Calu3 (cell line): ENCODE data around the gene MRPS14. TPM values are rescaled to one million over a fixed set of nuclear protein-coding genes. Genes with fewer than 3 reads are reported as not detected.

Source experiments
- BruUV-seq: library from RNA; stranded (reverse); fragments of 400-500 nt; replicated peaks from 2 replicates; lab custom pipeline; 2021; lab: Mats Ljungman, UMichigan
- CTCF ChIA-PET: fragments of 300-600 bp; sonication (Branson Sonifier 250); formaldehyde crosslinking; loops from one replicate; lab custom pipeline; 2022; ENCODE audit warnings: antibody characterized with exemption; lab: Charles Lee
- DNase-seq: peaks from one replicate; pipeline ENCODE4 v3.0.0; 2022
- H3K27ac Mint-ChIP-seq: one replicate; pipeline ENCODE4 v1.8.0; 2022; ENCODE audit warnings: mixed read lengths; ENCODE audit not compliant: unreplicated experiment
- H3K27me3 Mint-ChIP-seq: one replicate; pipeline ENCODE4 v1.8.0; 2022; ENCODE audit warnings: mixed read lengths; ENCODE audit not compliant: unreplicated experiment
- H3K36me3 Mint-ChIP-seq: one replicate; pipeline ENCODE4 v1.8.0; 2022; ENCODE audit warnings: mild to moderate bottlenecking, moderate library complexity, mixed read lengths; ENCODE audit not compliant: insufficient read depth, unreplicated experiment
- H3K4me1 Mint-ChIP-seq: one replicate; pipeline ENCODE4 v1.8.0; 2022; ENCODE audit warnings: mild to moderate bottlenecking, low read depth, mixed read lengths; ENCODE audit not compliant: unreplicated experiment
- H3K4me3 Mint-ChIP-seq: one replicate; pipeline ENCODE4 v1.8.0; 2022; ENCODE audit warnings: mild to moderate bottlenecking, low read depth, moderate library complexity, mixed read lengths; ENCODE audit not compliant: unreplicated experiment
- H3K9me3 Mint-ChIP-seq: one replicate; pipeline ENCODE4 v1.8.0; 2022; ENCODE audit warnings: low read depth, mixed read lengths; ENCODE audit not compliant: unreplicated experiment
- CTCF ChIP-seq: fragments of 200-600 bp; IDR thresholded peaks from one replicate; pipeline ENCODE4 v1.8.0; 2022; ENCODE audit warnings: antibody characterized with exemption; ENCODE audit not compliant: unreplicated experiment
- intact Hi-C: fragments of 100-400 bp; cut with micrococcal nuclease; formaldehyde crosslinking; loops from one replicate; pipeline ENCODE4 v1.10.0; 2022; ENCODE audit not compliant: unreplicated experiment
- total RNA-seq: library from RNA; stranded (reverse); gene quantifications from 2 replicates; pipeline ENCODE4 v1.2.3, GENCODE V29; 2022

MRPS14 gene
- total RNA-seq, 1 experiment from 2014 or later = 33.6 TPM

GRCh38 chr1:175043824-175044223 is 20.6 kb upstream of the MRPS14 start:
- Mint-ChIP-seq H3K36me3 (no peaks in the 10 kb centered on the region), H3K27me3 (peaks cover 73% of the 10 kb centered on the region), H3K4me1 (no peaks in the 10 kb centered on the region), H3K4me3 (no peak overlapping the region), H3K9me3 (no peaks in the 10 kb centered on the region), H3K27ac (no peak overlapping the region)
- no TSS peak for BruUV-seq
- no peak for DNase-seq
- TF ChIP-seq CTCF = no peak
- CTCF ChIA-PET = no interaction called here
- intact Hi-C loops = no loop called here

GRCh38 chr1:175042650-175043049 is 19.4 kb upstream of the MRPS14 start:
- Mint-ChIP-seq H3K9me3 (no peaks in the 10 kb centered on the region), H3K27me3 (peaks cover 73% of the 10 kb centered on the region), H3K4me3 (no peak overlapping the region), H3K4me1 (no peaks in the 10 kb centered on the region), H3K27ac (no peak overlapping the region), H3K36me3 (no peaks in the 10 kb centered on the region)
- no peak for DNase-seq
- BruUV-seq = no TSS peak
- CTCF ChIA-PET = no interaction called here
- intact Hi-C loops = no loop called here
- no peak for TF ChIP-seq CTCF

- BruUV-seq = no TSS peak
- H3K27me3 Mint-ChIP-seq = peaks cover 82% of the 10 kb centered on the region
- H3K27ac Mint-ChIP-seq = no peak overlapping the region
- TF ChIP-seq CTCF = no peak
- intact Hi-C loops = no loop called here
- H3K9me3 Mint-ChIP-seq = no peaks in the 10 kb centered on the region
- no peaks in the 10 kb centered on the region for H3K4me1 Mint-ChIP-seq
- H3K36me3 Mint-ChIP-seq = no peaks in the 10 kb centered on the region
- CTCF ChIA-PET = interaction anchor here (1.8 kb wide), 1 partner anchor 11 kb away, joined by 7 read pairs; no protein-coding TSS in a partner anchor
- no peak overlapping the region for H3K4me3 Mint-ChIP-seq
- no peak for DNase-seq
Measured at GRCh38 chr1:175040324-175040879, 17.2 kb upstream of the MRPS14 start.

- Mint-ChIP-seq H3K36me3 (no peaks in the 10 kb centered on the region), H3K9me3 (no peaks in the 10 kb centered on the region), H3K4me3 (no peak overlapping the region), H3K4me1 (no peaks in the 10 kb centered on the region), H3K27ac (no peak overlapping the region), H3K27me3 (peaks cover 84% of the 10 kb centered on the region)
- CTCF ChIA-PET = no interaction called here
- intact Hi-C loops = loop anchor here (10.0 kb wide), 1 partner anchor 277 kb away; no protein-coding TSS in a partner anchor
- no peak for DNase-seq
- no peak for TF ChIP-seq CTCF
- no TSS peak for BruUV-seq
Measured at GRCh38 chr1:175037416-175037815, 14.2 kb upstream of the MRPS14 start.
